Measurements from ENCODE around the gene GALNT13.

GRCh38 chr2:154203902-154204301 lies 332.2 kb downstream of the GALNT13 start:
- TF ChIP-seq POLR2A (IDR thresholded peaks at IDR 0.05; ENCODE audit: low read length): no peak
- no peak for TF ChIP-seq GATA1 (IDR thresholded peaks at IDR 0.05; ENCODE audit: low read depth, low read length)
